Purkinje cell (primary cell): Measurements from ENCODE around the gene CAPN13. TPM values are rescaled to one million over a fixed set of nuclear protein-coding genes. Genes with fewer than 3 reads are reported as not detected.

Source experiments
- polyA plus RNA-seq: library from polyadenylated mRNA; unstranded; fragments of >200 nt; fragmentation: Nextera tagmentation; gene quantifications from 2 replicates; pipeline ENCODE4 v1.2.1, GENCODE V29; 2014

The CAPN13 gene
- polyA plus RNA-seq, result not detected in 2 replicates

GRCh38 chr2:30807249-30807648 lies at the start of gene CAPN13:
Gene CAPN13, minus strand, starts transcription at chr2:30807446. Its CDS starts 20,121 bp downstream, at chr2:30787325.

